Measurements from ENCODE around the gene SSBP3. TPM values are rescaled to one million over a fixed set of nuclear protein-coding genes. Genes with fewer than 3 reads are reported as not detected.

SSBP3 gene
- total and polyA plus RNA-seq, 2 of the 13 experiments (the other 11 are each of a cell fraction or from before 2014, with no cell fraction given) = 8.5 to 17.6 TPM

- TF ChIP-seq SALL1 (CRISPR knock-in tag; IDR thresholded peaks at IDR 0.05) = no peak
- TF ChIP-seq TCF12 (IDR thresholded peaks at IDR 0.05) = no peak
- no peak for TF ChIP-seq TCF12 (CRISPR knock-in tag; IDR thresholded peaks at IDR 0.05)
- no peak for TF ChIP-seq BHLHE40 (IDR thresholded peaks at IDR 0.05; ENCODE audit: low read length)
- TF ChIP-seq, protein P1, sequence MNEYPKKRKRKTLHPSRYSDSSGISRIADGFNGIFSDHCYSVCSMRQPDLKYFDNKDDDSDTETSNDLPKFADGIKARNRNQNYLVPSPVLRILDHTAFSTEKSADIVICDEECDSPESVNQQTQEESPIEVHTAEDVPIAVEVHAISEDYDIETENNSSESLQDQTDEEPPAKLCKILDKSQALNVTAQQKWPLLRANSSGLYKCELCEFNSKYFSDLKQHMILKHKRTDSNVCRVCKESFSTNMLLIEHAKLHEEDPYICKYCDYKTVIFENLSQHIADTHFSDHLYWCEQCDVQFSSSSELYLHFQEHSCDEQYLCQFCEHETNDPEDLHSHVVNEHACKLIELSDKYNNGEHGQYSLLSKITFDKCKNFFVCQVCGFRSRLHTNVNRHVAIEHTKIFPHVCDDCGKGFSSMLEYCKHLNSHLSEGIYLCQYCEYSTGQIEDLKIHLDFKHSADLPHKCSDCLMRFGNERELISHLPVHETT (CRISPR knock-in tag; conservative IDR thresholded peaks at IDR 0.05) = no peak
- H2AFZ ChIP-seq (ENCODE audit: low read length) = no peak overlapping the region
- intact Hi-C loops (cut with micrococcal nuclease; ENCODE audit: unreplicated experiment) = no loop called here
- peaks cover 7% of the 10 kb centered on the region for H3K79me2 ChIP-seq (ENCODE audit: insufficient read depth, low read length)
- H3K4me1 ChIP-seq (ENCODE audit: insufficient read depth, low read length) = peaks cover 43% of the 10 kb centered on the region
- H3K9me3 ChIP-seq (ENCODE audit: low read length) = no peaks in the 10 kb centered on the region
- peaks cover 10 to 34% of the 10 kb centered on the region in 2 experiments for H3K36me3 ChIP-seq (replicated peaks in 1 of 2; ENCODE audit: control insufficient read depth in 1 of 2, insufficient read depth in 2 of 2, low read length in 2 of 2)
- no TSS peak for BruUV-seq (replicated peaks)
- no peaks in the 10 kb centered on the region; a peak in 1 of 5 replicates for H3K27me3 ChIP-seq (ENCODE audit: control insufficient read depth in 1 of 2, insufficient read depth in 2 of 2, low read length in 2 of 2)
- 85% methylated on average over 11 of the region's 11 CpGs for whole genome bisulfite sequencing (ENCODE audit: low lambda C conversion rate)
- peak overlapping the region; percentile 89 for H3K4me2 ChIP-seq (ENCODE audit: low read depth, low read length)
- H4K20me1 ChIP-seq (ENCODE audit: insufficient read depth, low read length) = 0 out of 2 replicates have a peak, but pooled peaks cover 4% of the 10 kb centered on the region
- in situ Hi-C loops (cut with HindIII; ENCODE audit: extremely low pct_ligation_motif_present, low pct_unique_long_range_greater_than_20kb) = no loop called here
- ATAC-seq (no peak), FAIRE-seq (no peak), DNase-seq (ENCODE audit: low spot score) (no peak)
- no peak overlapping the region for H3K27ac ChIP-seq (ENCODE audit: extremely low read length, insufficient read depth, low read length)
- H3K9ac ChIP-seq (ENCODE audit: insufficient read depth, low read depth, low read length) = no peak overlapping the region
- ChIA-PET POLR2A (no interaction called here), CTCF (ENCODE audit: low intra/inter-chr PET ratio, low total read pairs) (interaction anchor here (1.7 kb wide), 1 partner anchor 93 kb away, joined by 5 read pairs; no protein-coding TSS in a partner anchor)
- no peak overlapping the region for H3K4me3 ChIP-seq (replicated peaks in 1 of 3; ENCODE audit: insufficient read depth in 1 of 3, low read depth in 2 of 3, low read length in 3 of 3)
Measured at GRCh38 chr1:54404263-54404662, 1.9 kb downstream of the SSBP3 start.

GRCh38 chr1:54403808-54404261 is 2.4 kb downstream of the SSBP3 start:
- ATAC-seq (no peak), FAIRE-seq (no peak), DNase-seq (ENCODE audit: low spot score) (no peak)
- H3K27me3 ChIP-seq (ENCODE audit: control insufficient read depth in 1 of 2, insufficient read depth in 2 of 2, low read length in 2 of 2) = no peaks in the 10 kb centered on the region; a peak in 1 of 5 replicates
- no peak overlapping the region for H2AFZ ChIP-seq (ENCODE audit: low read length)
- no peak overlapping the region for H3K27ac ChIP-seq (ENCODE audit: extremely low read length, insufficient read depth, low read length)
- H3K9ac ChIP-seq (ENCODE audit: insufficient read depth, low read depth, low read length) = no peak overlapping the region
- H3K79me2 ChIP-seq (ENCODE audit: insufficient read depth, low read length) = peaks cover 7% of the 10 kb centered on the region
- H3K4me3 ChIP-seq (replicated peaks in 1 of 3; ENCODE audit: insufficient read depth in 1 of 3, low read depth in 2 of 3, low read length in 3 of 3) = no peak overlapping the region
- H3K4me2 ChIP-seq (ENCODE audit: low read depth, low read length) = peak overlapping the region; percentile 24; the same call in 1 of the 2 replicates
- intact Hi-C loops (cut with micrococcal nuclease; ENCODE audit: unreplicated experiment) = no loop called here
- ChIA-PET POLR2A (no interaction called here), CTCF (ENCODE audit: low intra/inter-chr PET ratio, low total read pairs) (interaction anchor here (1.7 kb wide), 1 partner anchor 93 kb away, joined by 5 read pairs; no protein-coding TSS in a partner anchor)
- in situ Hi-C loops (cut with HindIII; ENCODE audit: extremely low pct_ligation_motif_present, low pct_unique_long_range_greater_than_20kb) = no loop called here
- no peaks in the 10 kb centered on the region for H3K9me3 ChIP-seq (ENCODE audit: low read length)
- H3K4me1 ChIP-seq (ENCODE audit: insufficient read depth, low read length) = peaks cover 39% of the 10 kb centered on the region
- peaks cover 13 to 38% of the 10 kb centered on the region in 2 experiments for H3K36me3 ChIP-seq (replicated peaks in 1 of 2; ENCODE audit: control insufficient read depth in 1 of 2, insufficient read depth in 2 of 2, low read length in 2 of 2)
- 0 out of 2 replicates have a peak, but pooled peaks cover 4% of the 10 kb centered on the region for H4K20me1 ChIP-seq (ENCODE audit: insufficient read depth, low read length)
- no TSS peak for BruUV-seq (replicated peaks)
- WGBS (ENCODE audit: low lambda C conversion rate) = 92% methylated on average over 10 of the region's 10 CpGs
- no peak for TF ChIP-seq ZNF12 (CRISPR knock-in tag; IDR thresholded peaks at IDR 0.05)
- TF ChIP-seq ZNF878 (CRISPR knock-in tag; IDR thresholded peaks at IDR 0.05) = no peak
- TF ChIP-seq MATR3 (CRISPR knock-in tag; IDR thresholded peaks at IDR 0.05) = no peak
- no peak for TF ChIP-seq KLF15 (CRISPR knock-in tag; IDR thresholded peaks at IDR 0.05; ENCODE audit: borderline replicate concordance)
- TF ChIP-seq EP300 (IDR thresholded peaks at IDR 0.05; ENCODE audit: low read depth in 2 of 2, low read length in 2 of 2) = no peak
- no peak for TF ChIP-seq EP300 (CRISPR knock-in tag; IDR thresholded peaks at IDR 0.05; ENCODE audit: borderline replicate concordance)
- no peak for TF ChIP-seq ZNF17 (CRISPR knock-in tag; IDR thresholded peaks at IDR 0.05)
- no peak for TF ChIP-seq MED8 (CRISPR knock-in tag; IDR thresholded peaks at IDR 0.05; ENCODE audit: insufficient replicate concordance)
- no peak for TF ChIP-seq HHEX (CRISPR knock-in tag; IDR thresholded peaks at IDR 0.05)
- no peak for TF ChIP-seq KDM1A (CRISPR knock-in tag; IDR thresholded peaks at IDR 0.05)
- TF ChIP-seq DR1 (CRISPR knock-in tag; IDR thresholded peaks at IDR 0.05) = no peak
- TF ChIP-seq RNF2 (conservative IDR thresholded peaks at IDR 0.05; ENCODE audit: low read depth) = no peak
